ENCODE measurements around the gene ATP1A4. TPM values are rescaled to one million over a fixed set of nuclear protein-coding genes. Genes with fewer than 3 reads are reported as not detected.

Gene ATP1A4
- total RNA-seq, 3 donors from 2014 or later: not detected

- peaks cover 2% of the 10 kb centered on the region for H3K27me3 Mint-ChIP-seq (ENCODE audit: low read depth)
- ATAC-seq (no peak), DNase-seq (no peak)
- H3K36me3 Mint-ChIP-seq (ENCODE audit: insufficient read depth): no peaks in the 10 kb centered on the region
- H3K4me3 Mint-ChIP-seq: no peak overlapping the region
- no peaks in the 10 kb centered on the region for H3K9me3 Mint-ChIP-seq
- H3K4me1 Mint-ChIP-seq (ENCODE audit: low read depth): no peaks in the 10 kb centered on the region
These were observed 5.3 kb upstream of the ATP1A4 start for GRCh38 chr1:160146107-160146506.

GRCh38 chr1:160148121-160148520, 3.3 kb upstream of the ATP1A4 start:
- peaks cover 2% of the 10 kb centered on the region for H3K27me3 Mint-ChIP-seq (ENCODE audit: low read depth)
- no peak overlapping the region for H3K4me3 Mint-ChIP-seq

GRCh38 chr1:160149233-160149632, 2.2 kb upstream of the ATP1A4 start:
- no peak overlapping the region for H3K4me3 Mint-ChIP-seq
- no peak for ATAC-seq

More at GRCh38 chr1:160148121-160148520, 3.3 kb upstream of the ATP1A4 start:
- ATAC-seq: no peak
- H3K36me3 Mint-ChIP-seq (ENCODE audit: insufficient read depth): no peaks in the 10 kb centered on the region
- DNase-seq: no peak
- no peaks in the 10 kb centered on the region for H3K9me3 Mint-ChIP-seq
- H3K4me1 Mint-ChIP-seq (ENCODE audit: low read depth): no peaks in the 10 kb centered on the region

GRCh38 chr1:160149716-160150115, 1.7 kb upstream of the ATP1A4 start:
- no peaks in the 10 kb centered on the region for H3K4me1 Mint-ChIP-seq (ENCODE audit: low read depth)
- H3K36me3 Mint-ChIP-seq (ENCODE audit: insufficient read depth): no peaks in the 10 kb centered on the region
- ATAC-seq (no peak), DNase-seq (no peak)
- no peak overlapping the region for H3K4me3 Mint-ChIP-seq
- no peaks in the 10 kb centered on the region for H3K9me3 Mint-ChIP-seq
- peaks cover 2% of the 10 kb centered on the region for H3K27me3 Mint-ChIP-seq (ENCODE audit: low read depth)

More at GRCh38 chr1:160149233-160149632, 2.2 kb upstream of the ATP1A4 start:
- no peaks in the 10 kb centered on the region for H3K9me3 Mint-ChIP-seq
- H3K4me1 Mint-ChIP-seq (ENCODE audit: low read depth): no peaks in the 10 kb centered on the region
- H3K36me3 Mint-ChIP-seq (ENCODE audit: insufficient read depth): no peaks in the 10 kb centered on the region
- H3K27me3 Mint-ChIP-seq (ENCODE audit: low read depth): peaks cover 2% of the 10 kb centered on the region
- no peak for DNase-seq

GRCh38 chr1:160154790-160155189, 3.4 kb downstream of the ATP1A4 start:
- peaks cover 4% of the 10 kb centered on the region for H3K27me3 Mint-ChIP-seq (ENCODE audit: low read depth)
- no peaks in the 10 kb centered on the region for H3K36me3 Mint-ChIP-seq (ENCODE audit: insufficient read depth)
- no peak for DNase-seq
- H3K4me1 Mint-ChIP-seq (ENCODE audit: low read depth): no peaks in the 10 kb centered on the region
- no peaks in the 10 kb centered on the region for H3K9me3 Mint-ChIP-seq
- ATAC-seq: no peak
- no peak overlapping the region for H3K4me3 Mint-ChIP-seq

GRCh38 chr1:160156361-160156760, 5.0 kb downstream of the ATP1A4 start:
- H3K9me3 Mint-ChIP-seq: no peaks in the 10 kb centered on the region
- no peak overlapping the region for H3K4me3 Mint-ChIP-seq
- no peaks in the 10 kb centered on the region for H3K4me1 Mint-ChIP-seq (ENCODE audit: low read depth)
- no peak for DNase-seq
- no peak for ATAC-seq
- peaks cover 4% of the 10 kb centered on the region for H3K27me3 Mint-ChIP-seq (ENCODE audit: low read depth)
- H3K36me3 Mint-ChIP-seq (ENCODE audit: insufficient read depth): no peaks in the 10 kb centered on the region

GRCh38 chr1:160157174-160157573, 5.8 kb downstream of the ATP1A4 start:
- H3K36me3 Mint-ChIP-seq (ENCODE audit: insufficient read depth): no peaks in the 10 kb centered on the region
- no peak overlapping the region for H3K4me3 Mint-ChIP-seq
- no peak for DNase-seq
- no peaks in the 10 kb centered on the region for H3K4me1 Mint-ChIP-seq (ENCODE audit: low read depth)
- peaks cover 4% of the 10 kb centered on the region for H3K27me3 Mint-ChIP-seq (ENCODE audit: low read depth)
- no peak for ATAC-seq
- H3K9me3 Mint-ChIP-seq: no peaks in the 10 kb centered on the region

- Mint-ChIP-seq H3K36me3 (ENCODE audit: insufficient read depth) (no peaks in the 10 kb centered on the region), H3K4me1 (ENCODE audit: low read depth) (no peaks in the 10 kb centered on the region), H3K4me3 (no peak overlapping the region), H3K9me3 (no peaks in the 10 kb centered on the region), H3K27me3 (ENCODE audit: low read depth) (peaks cover 4% of the 10 kb centered on the region)
- ATAC-seq: no peak
- DNase-seq: no peak
These were observed 6.6 kb downstream of the ATP1A4 start for GRCh38 chr1:160158031-160158430.

GRCh38 chr1:160158534-160158933, 7.1 kb downstream of the ATP1A4 start:
- ATAC-seq (no peak), DNase-seq (no peak)
- no peaks in the 10 kb centered on the region for H3K4me1 Mint-ChIP-seq (ENCODE audit: low read depth)
- H3K4me3 Mint-ChIP-seq: no peak overlapping the region
- H3K36me3 Mint-ChIP-seq (ENCODE audit: insufficient read depth): no peaks in the 10 kb centered on the region
- no peaks in the 10 kb centered on the region for H3K9me3 Mint-ChIP-seq
- H3K27me3 Mint-ChIP-seq (ENCODE audit: low read depth): peaks cover 9% of the 10 kb centered on the region

GRCh38 chr1:160159846-160160245, 8.4 kb downstream of the ATP1A4 start:
- Mint-ChIP-seq H3K4me3 (no peak overlapping the region), H3K4me1 (ENCODE audit: low read depth) (no peaks in the 10 kb centered on the region), H3K36me3 (ENCODE audit: insufficient read depth) (no peaks in the 10 kb centered on the region), H3K27me3 (ENCODE audit: low read depth) (peaks cover 14% of the 10 kb centered on the region), H3K9me3 (no peaks in the 10 kb centered on the region)
- DNase-seq: no peak
- no peak for ATAC-seq

- Mint-ChIP-seq H3K4me1 (ENCODE audit: low read depth) (peaks cover 1% of the 10 kb centered on the region), H3K27me3 (ENCODE audit: low read depth) (peaks cover 17% of the 10 kb centered on the region), H3K9me3 (no peaks in the 10 kb centered on the region), H3K4me3 (no peak overlapping the region), H3K36me3 (ENCODE audit: insufficient read depth) (no peaks in the 10 kb centered on the region)
- DNase-seq (no peak), ATAC-seq (no peak)
These were observed 10.7 kb downstream of the ATP1A4 start for GRCh38 chr1:160161965-160162705.

- ATAC-seq (no peak), DNase-seq (no peak)
- Mint-ChIP-seq H3K9me3 (no peaks in the 10 kb centered on the region), H3K4me1 (ENCODE audit: low read depth) (peaks cover 1% of the 10 kb centered on the region), H3K36me3 (ENCODE audit: insufficient read depth) (no peaks in the 10 kb centered on the region), H3K27me3 (ENCODE audit: low read depth) (peaks cover 17% of the 10 kb centered on the region), H3K4me3 (no peak overlapping the region)
These were observed 11.5 kb downstream of the ATP1A4 start for GRCh38 chr1:160162931-160163330.

GRCh38 chr1:160163615-160164014, 12.2 kb downstream of the ATP1A4 start:
- no peak for DNase-seq
- Mint-ChIP-seq H3K4me3 (no peak overlapping the region), H3K27me3 (ENCODE audit: low read depth) (peaks cover 17% of the 10 kb centered on the region), H3K4me1 (ENCODE audit: low read depth) (peaks cover 1% of the 10 kb centered on the region), H3K36me3 (ENCODE audit: insufficient read depth) (no peaks in the 10 kb centered on the region), H3K9me3 (no peaks in the 10 kb centered on the region)
- ATAC-seq: no peak

- Mint-ChIP-seq H3K36me3 (ENCODE audit: insufficient read depth) (no peaks in the 10 kb centered on the region), H3K4me1 (ENCODE audit: low read depth) (peaks cover 2% of the 10 kb centered on the region), H3K27me3 (ENCODE audit: low read depth) (peaks cover 17% of the 10 kb centered on the region), H3K4me3 (no peak overlapping the region), H3K9me3 (no peaks in the 10 kb centered on the region)
- DNase-seq: no peak
- no peak for ATAC-seq
These were observed 12.7 kb downstream of the ATP1A4 start for GRCh38 chr1:160164121-160164520.

GRCh38 chr1:160166166-160166868, 14.9 kb downstream of the ATP1A4 start:
- Mint-ChIP-seq H3K4me3 (no peak overlapping the region), H3K9me3 (no peaks in the 10 kb centered on the region), H3K27me3 (ENCODE audit: low read depth) (peaks cover 17% of the 10 kb centered on the region), H3K4me1 (ENCODE audit: low read depth) (peaks cover 9% of the 10 kb centered on the region), H3K36me3 (ENCODE audit: insufficient read depth) (no peaks in the 10 kb centered on the region)
- ATAC-seq: no peak
- DNase-seq: no peak
